ENCODE data around the gene SCLY.

The SCLY gene

DNA sequence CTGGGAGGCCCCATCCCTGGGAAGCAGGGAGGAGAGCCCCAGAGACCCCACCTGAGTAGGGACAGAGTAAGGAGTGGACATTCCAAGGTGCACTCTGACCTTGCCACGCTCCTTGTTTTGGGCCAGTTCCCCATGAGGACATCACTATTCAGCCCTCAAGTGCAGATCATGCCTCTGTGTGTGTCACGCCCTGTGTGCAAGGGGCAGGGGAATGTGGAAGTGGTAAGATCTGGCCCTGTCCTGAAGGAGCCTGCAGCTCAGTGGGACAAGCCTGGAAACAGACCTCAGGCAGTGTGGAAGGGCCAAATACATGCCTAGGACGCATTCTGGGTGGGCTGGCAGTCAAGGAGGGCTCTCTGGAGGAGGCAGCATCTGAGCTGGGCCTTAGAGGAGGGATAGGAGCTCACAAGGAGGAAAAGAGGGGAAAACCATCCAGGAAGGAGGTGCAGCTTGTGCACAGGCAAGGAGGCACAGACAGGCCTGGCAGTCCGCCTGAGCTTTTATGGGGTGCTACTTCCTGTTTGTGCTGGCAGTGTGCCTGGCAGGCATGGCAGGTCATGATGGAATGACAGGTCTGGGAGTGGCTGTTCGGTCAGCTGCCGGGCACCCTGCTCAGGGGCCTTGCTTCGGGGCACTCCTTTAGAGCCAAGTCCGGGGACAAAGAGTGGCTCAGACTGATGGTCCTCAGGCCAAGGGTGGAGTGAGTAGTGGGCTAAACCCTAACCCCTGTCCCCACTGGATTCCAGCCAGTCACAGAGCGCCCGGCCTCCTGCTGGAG, 80.9 kb downstream of the SCLY start:
- no peak for DNase-seq

- no peak for DNase-seq
These were observed 81.8 kb downstream of the SCLY start for GRCh38 chr2:238142382-238143205.

DNA sequence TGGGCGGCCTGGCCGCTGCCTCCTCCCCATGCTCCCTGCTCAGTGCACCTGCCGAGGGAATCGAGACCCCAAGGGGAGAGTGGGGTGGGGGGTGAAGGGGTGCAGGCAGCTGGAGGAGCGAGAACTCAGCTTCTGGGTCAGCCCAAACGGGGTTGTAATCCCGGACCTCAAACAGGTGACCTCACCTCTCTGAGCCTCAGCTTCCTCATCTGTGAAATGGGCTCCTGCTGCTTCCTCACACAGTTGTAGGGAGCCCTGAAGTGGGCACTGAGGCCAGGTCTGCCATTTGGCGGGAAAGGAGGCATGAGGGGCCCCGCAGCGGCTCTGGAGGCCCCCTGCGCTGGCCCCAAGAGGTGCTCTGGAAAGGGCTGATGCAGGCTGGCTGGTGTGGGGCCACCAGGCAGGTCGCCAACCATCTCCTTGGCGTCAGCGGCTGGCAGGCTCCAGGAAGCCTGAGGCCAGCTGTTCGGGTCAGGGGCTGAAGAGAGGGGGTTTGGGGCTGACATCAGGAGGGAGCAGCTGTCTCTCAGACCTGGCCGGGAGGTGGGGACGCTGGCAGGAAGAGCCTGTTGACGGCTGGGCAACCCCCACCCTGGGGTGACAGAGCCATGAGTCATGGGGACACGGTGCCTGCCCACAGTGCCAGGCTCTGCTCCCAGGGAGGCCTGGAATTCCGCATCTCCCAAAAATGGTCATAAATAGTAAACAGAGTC, 82.6 kb downstream of the SCLY start:
- DNase-seq = no peak

DNA sequence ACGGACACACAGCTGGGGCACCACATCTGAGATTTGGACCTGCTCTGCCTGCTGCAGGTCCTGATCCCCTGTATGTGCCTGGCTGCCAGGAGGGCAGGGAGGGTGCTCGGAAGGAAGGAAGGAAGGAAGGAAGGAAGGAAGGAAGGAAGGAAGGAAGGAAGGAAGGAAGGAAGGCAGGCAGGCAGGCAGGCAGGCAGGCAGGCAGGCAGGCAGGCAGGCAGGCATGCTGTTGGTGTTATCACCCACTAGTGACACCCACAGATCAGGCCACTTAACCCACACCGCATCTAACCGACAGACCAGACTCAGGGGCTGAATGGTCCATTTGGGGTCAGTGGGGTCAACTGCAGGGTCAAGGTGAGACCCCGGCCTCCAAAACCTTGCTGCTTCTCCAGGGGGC, 83.5 kb downstream of the SCLY start:
- DNase-seq = no peak

GRCh38 chr2:238145046-238145445, 84.2 kb downstream of the SCLY start:
- DNase-seq = no peak

DNA sequence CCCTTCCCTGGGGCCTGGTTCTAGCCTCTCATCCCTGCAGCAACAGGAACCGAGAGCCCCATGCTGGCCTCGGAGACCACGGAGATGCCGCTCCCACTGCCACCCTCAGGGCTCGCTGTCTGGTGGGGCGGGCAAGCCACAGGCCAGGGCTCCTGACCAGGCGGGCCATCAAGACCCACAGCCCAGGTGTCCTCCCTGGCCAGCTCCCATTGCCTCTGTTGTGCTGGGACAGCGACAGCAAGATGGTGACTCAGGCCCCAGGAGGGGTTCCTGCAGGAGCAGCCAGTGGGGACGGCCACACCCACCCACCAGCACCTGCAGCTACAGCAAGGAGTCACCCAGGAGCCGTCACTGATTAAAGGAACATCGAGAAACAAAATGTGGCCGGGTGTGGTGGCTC, 85.0 kb downstream of the SCLY start:
- DNase-seq = no peak

DNA sequence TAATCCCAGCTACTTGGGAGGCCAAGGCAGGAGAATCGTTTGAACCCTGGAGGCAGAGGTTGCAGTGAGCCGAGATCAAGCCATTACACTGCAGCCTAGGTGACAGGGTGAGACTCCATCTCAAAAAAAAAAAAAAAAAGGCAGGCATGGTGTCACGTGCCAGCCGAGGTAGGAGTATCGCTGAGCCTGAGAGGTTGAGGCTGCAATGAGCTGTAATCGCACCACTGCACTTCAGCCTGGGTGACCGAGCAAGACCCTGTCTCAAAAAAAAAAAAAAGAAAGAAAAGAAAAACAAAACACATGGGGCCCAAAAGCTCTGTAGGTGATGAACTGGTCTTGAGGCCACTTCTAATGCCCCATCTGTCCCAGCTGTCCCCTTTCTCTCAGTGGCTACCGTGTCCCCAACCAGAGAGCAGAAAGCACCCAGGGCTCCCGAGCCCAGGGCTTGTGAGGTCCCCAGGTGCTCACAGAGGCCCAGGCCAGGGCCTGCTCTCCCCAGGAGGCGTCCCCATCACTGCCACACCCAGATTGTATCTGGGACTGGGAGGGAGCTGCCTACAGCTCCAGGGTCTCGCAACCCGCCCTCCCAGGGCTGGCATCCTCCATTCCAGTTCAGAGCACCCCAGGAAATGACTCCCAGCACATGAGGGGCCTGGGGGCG, 86.2 kb downstream of the SCLY start:
- no peak for DNase-seq

- DNase-seq = no peak
These were observed 88.2 kb downstream of the SCLY start for GRCh38 chr2:238148981-238149380.
